SK-N-SH treated with all-trans-retinoic acid at 6 μM for 48 hours (cell line): ENCODE data around the gene C1orf115.

Experiments
- ATAC-seq: fragments of 200-7000 bp; cut with Tn5 transposase; 3 replicates; pipeline ENCODE4 v1.9.1; 2020; ENCODE audit warnings: mild to moderate bottlenecking, moderate library complexity
- ARNTL ChIP-seq: fragments of 450-650 bp; formaldehyde crosslinking; IDR thresholded peaks from 2 replicates; pipeline ENCODE4 v1.5.0; 2020; ENCODE audit warnings: low read depth, mild to moderate bottlenecking, moderate library complexity, borderline replicate concordance
- BACH2 ChIP-seq: fragments of 250-450 bp; sonication (Bioruptor Pico); IDR thresholded peaks from 2 replicates; pipeline ENCODE4 v1.9.0; 2021; ENCODE audit warnings: mild to moderate bottlenecking, borderline replicate concordance
- CREB5 ChIP-seq: fragments of 250-450 bp; sonication (Bioruptor Pico); IDR thresholded peaks from 2 replicates; pipeline ENCODE4 v1.5.1; 2020; ENCODE audit warnings: low read depth, mild to moderate bottlenecking, moderate library complexity
- CSDC2 ChIP-seq: fragments of 250-450 bp; sonication (Bioruptor Pico); IDR thresholded peaks from 2 replicates; pipeline ENCODE4 v1.5.0; 2020; ENCODE audit warnings: mild to moderate bottlenecking, moderate library complexity
- ESRRG ChIP-seq: fragments of 250-450 bp; sonication (Bioruptor Pico); IDR thresholded peaks from 2 replicates; pipeline ENCODE4 v1.6.1; 2021; ENCODE audit warnings: mild to moderate bottlenecking
- GLIS3 ChIP-seq: fragments of 250-450 bp; sonication (Bioruptor Pico); IDR thresholded peaks from 2 replicates; pipeline ENCODE4 v1.5.0; 2020; ENCODE audit warnings: mild to moderate bottlenecking, moderate library complexity
- ISL1 ChIP-seq: fragments of 250-450 bp; sonication (Bioruptor Pico); IDR thresholded peaks from 2 replicates; pipeline ENCODE4 v2.1.2; 2022; ENCODE audit warnings: mild to moderate bottlenecking, moderate library complexity
- OSR1 ChIP-seq: fragments of 250-450 bp; sonication (Bioruptor Pico); IDR thresholded peaks from 2 replicates; pipeline ENCODE4 v1.8.0; 2022; ENCODE audit warnings: moderate library complexity, mild to moderate bottlenecking, inconsistent platforms
- PATZ1 ChIP-seq: fragments of 250-450 bp; sonication (Bioruptor Pico); IDR thresholded peaks from 2 replicates; pipeline ENCODE4 v1.8.0; 2020; ENCODE audit warnings: mild to moderate bottlenecking, moderate library complexity, borderline replicate concordance
- PPARA ChIP-seq: fragments of 250-450 bp; sonication (Bioruptor Pico); IDR thresholded peaks from 2 replicates; pipeline ENCODE4 v1.5.0; 2020; ENCODE audit warnings: mild to moderate bottlenecking, borderline replicate concordance
- RARB ChIP-seq: fragments of 250-450 bp; sonication (Bioruptor Pico); IDR thresholded peaks from 2 replicates; pipeline ENCODE4 v1.8.0; 2021; ENCODE audit warnings: mild to moderate bottlenecking, moderate library complexity
- SNAI2 ChIP-seq: fragments of 250-450 bp; sonication (Bioruptor Pico); IDR thresholded peaks from 2 replicates; pipeline ENCODE4 v1.5.0; 2020; ENCODE audit warnings: mild to moderate bottlenecking, moderate library complexity
- TCF4 ChIP-seq: fragments of 250-450 bp; sonication (Bioruptor Pico); IDR thresholded peaks from 2 replicates; pipeline ENCODE4 v1.8.0; 2021; ENCODE audit warnings: mild to moderate bottlenecking, moderate library complexity, borderline replicate concordance
- TOX ChIP-seq: fragments of 250-450 bp; sonication (Bioruptor Pico); IDR thresholded peaks from 2 replicates; pipeline ENCODE4 v1.8.0; 2021; ENCODE audit warnings: mild to moderate bottlenecking, moderate library complexity, borderline replicate concordance
- TSHZ2 ChIP-seq: fragments of 250-450 bp; sonication (Bioruptor Pico); IDR thresholded peaks from 2 replicates; pipeline ENCODE4 v1.5.0; 2020; ENCODE audit warnings: mild to moderate bottlenecking, moderate library complexity
- ZC3H10 ChIP-seq: fragments of 250-450 bp; sonication (Bioruptor Pico); IDR thresholded peaks from 2 replicates; pipeline ENCODE4 v1.5.1; 2021; ENCODE audit warnings: mild to moderate bottlenecking, moderate library complexity
- ZFP3 ChIP-seq: fragments of 250-450 bp; sonication (Bioruptor Pico); IDR thresholded peaks from 2 replicates; pipeline ENCODE4 v1.5.0; 2020; ENCODE audit warnings: mild to moderate bottlenecking, moderate library complexity
- ZFP30 ChIP-seq: fragments of 450-650 bp; formaldehyde crosslinking; IDR thresholded peaks from 2 replicates; pipeline ENCODE4 v1.5.0; 2022; ENCODE audit warnings: mild to moderate bottlenecking, moderate library complexity
- ZNF565 ChIP-seq: fragments of 450-650 bp; formaldehyde crosslinking; conservative IDR thresholded peaks from 2 replicates; pipeline ENCODE4 v1.5.0; 2020; ENCODE audit warnings: low read depth, mild to moderate bottlenecking, moderate library complexity
- ZNF70 ChIP-seq: fragments of 450-650 bp; formaldehyde crosslinking; IDR thresholded peaks from 2 replicates; pipeline ENCODE4 v1.5.0; 2020; ENCODE audit warnings: mild to moderate bottlenecking, moderate library complexity
- ZNF8 ChIP-seq: fragments of 450-650 bp; formaldehyde crosslinking; IDR thresholded peaks from 2 replicates; pipeline ENCODE4 v1.5.0; 2020; ENCODE audit warnings: mild to moderate bottlenecking, moderate library complexity
- TF ChIP-seq, protein P1 (sequence below): fragments of 250-450 bp; sonication (Bioruptor Pico); IDR thresholded peaks from 2 replicates; pipeline ENCODE4 v1.8.0; 2021; ENCODE audit warnings: low read depth, mild to moderate bottlenecking, moderate library complexity, borderline replicate concordance
- TF ChIP-seq, protein P2 (sequence below): fragments of 250-450 bp; sonication (Bioruptor Pico); IDR thresholded peaks from 2 replicates; pipeline ENCODE4 v1.5.1; 2021; ENCODE audit warnings: mild to moderate bottlenecking, moderate library complexity

The C1orf115 gene

GRCh38 chr1:220694866-220695382 lies 4.8 kb downstream of the C1orf115 start:
- no peak for ATAC-seq
- no peak for TF ChIP-seq TOX
- no peak for TF ChIP-seq ZC3H10
- no peak for TF ChIP-seq OSR1
- no peak for TF ChIP-seq BACH2 (CRISPR knock-in tag)
- no peak for TF ChIP-seq ZNF70
- no peak for TF ChIP-seq CREB5 (CRISPR knock-in tag)
- TF ChIP-seq, protein P1, sequence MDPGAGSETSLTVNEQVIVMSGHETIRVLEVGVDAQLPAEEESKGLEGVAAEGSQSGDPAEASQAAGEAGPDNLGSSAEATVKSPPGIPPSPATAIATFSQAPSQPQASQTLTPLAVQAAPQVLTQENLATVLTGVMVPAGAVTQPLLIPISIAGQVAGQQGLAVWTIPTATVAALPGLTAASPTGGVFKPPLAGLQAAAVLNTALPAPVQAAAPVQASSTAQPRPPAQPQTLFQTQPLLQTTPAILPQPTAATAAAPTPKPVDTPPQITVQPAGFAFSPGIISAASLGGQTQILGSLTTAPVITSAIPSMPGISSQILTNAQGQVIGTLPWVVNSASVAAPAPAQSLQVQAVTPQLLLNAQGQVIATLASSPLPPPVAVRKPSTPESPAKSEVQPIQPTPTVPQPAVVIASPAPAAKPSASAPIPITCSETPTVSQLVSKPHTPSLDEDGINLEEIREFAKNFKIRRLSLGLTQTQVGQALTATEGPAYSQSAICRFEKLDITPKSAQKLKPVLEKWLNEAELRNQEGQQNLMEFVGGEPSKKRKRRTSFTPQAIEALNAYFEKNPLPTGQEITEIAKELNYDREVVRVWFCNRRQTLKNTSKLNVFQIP (CRISPR knock-in tag) = no peak
- TF ChIP-seq ZFP30 (CRISPR knock-in tag) = no peak
- TF ChIP-seq ARNTL (CRISPR knock-in tag) = no peak
- no peak for TF ChIP-seq RARB (CRISPR knock-in tag)
- no peak for TF ChIP-seq ZNF565 (CRISPR knock-in tag)
- no peak for TF ChIP-seq CSDC2
- TF ChIP-seq, protein P2, sequence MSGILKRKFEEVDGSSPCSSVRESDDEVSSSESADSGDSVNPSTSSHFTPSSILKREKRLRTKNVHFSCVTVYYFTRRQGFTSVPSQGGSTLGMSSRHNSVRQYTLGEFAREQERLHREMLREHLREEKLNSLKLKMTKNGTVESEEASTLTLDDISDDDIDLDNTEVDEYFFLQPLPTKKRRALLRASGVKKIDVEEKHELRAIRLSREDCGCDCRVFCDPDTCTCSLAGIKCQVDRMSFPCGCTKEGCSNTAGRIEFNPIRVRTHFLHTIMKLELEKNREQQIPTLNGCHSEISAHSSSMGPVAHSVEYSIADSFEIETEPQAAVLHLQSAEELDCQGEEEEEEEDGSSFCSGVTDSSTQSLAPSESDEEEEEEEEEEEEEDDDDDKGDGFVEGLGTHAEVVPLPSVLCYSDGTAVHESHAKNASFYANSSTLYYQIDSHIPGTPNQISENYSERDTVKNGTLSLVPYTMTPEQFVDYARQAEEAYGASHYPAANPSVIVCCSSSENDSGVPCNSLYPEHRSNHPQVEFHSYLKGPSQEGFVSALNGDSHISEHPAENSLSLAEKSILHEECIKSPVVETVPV (CRISPR knock-in tag) = no peak
- no peak for TF ChIP-seq ZFP3 (CRISPR knock-in tag)
- no peak for TF ChIP-seq SNAI2 (CRISPR knock-in tag)
- TF ChIP-seq ZNF8 = no peak
- no peak for TF ChIP-seq PATZ1 (CRISPR knock-in tag)
- TF ChIP-seq GLIS3 (CRISPR knock-in tag) = no peak
- TF ChIP-seq, all 23 proteins: peak for 0

DNA sequence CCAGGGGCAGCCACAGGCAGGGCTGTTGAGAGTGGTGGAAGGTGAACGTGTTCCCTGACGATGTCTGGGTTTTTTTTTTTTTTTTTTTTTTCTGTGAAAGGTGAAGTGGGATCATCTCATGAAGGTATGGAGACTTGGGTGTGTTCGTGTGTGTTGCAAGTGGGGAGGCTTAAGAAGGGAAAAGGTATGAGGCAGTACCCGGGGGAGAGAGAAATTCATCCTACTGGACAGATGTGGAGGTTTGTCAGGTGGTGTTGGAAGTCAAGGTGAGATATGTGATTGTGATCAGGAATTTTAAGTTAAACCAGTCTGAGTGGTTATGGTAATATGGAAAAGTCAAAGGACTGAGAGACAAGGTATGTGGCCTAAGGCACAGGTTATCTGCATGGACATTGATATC lies 5.3 kb downstream of the C1orf115 start:
- TF ChIP-seq SNAI2 (CRISPR knock-in tag) (no peak), ESRRG (CRISPR knock-in tag) (no peak), OSR1 (no peak), BACH2 (CRISPR knock-in tag) (no peak), ZNF70 (no peak), ZNF565 (CRISPR knock-in tag) (no peak), TSHZ2 (CRISPR knock-in tag) (no peak), TCF4 (CRISPR knock-in tag) (no peak), RARB (CRISPR knock-in tag) (no peak), ZFP30 (CRISPR knock-in tag) (no peak), ISL1 (CRISPR knock-in tag) (no peak), CREB5 (CRISPR knock-in tag) (no peak), TOX (no peak), GLIS3 (CRISPR knock-in tag) (no peak), ARNTL (CRISPR knock-in tag) (no peak), PPARA (no peak), CSDC2 (no peak), PATZ1 (CRISPR knock-in tag) (no peak)
- TF ChIP-seq, protein P1 (CRISPR knock-in tag) = no peak
- TF ChIP-seq, protein P2 (CRISPR knock-in tag) = no peak
- no peak for ATAC-seq
